ENCODE results near the gene FGFRL1. TPM values are rescaled to one million over a fixed set of nuclear protein-coding genes. Genes with fewer than 3 reads are reported as not detected.

The FGFRL1 gene
- total RNA-seq, 2 donors from 2014 or later: 38.7 to 50.4 TPM

- no peaks in the 10 kb centered on the region for H3K36me3 ChIP-seq (replicated peaks in 1 of 2; ENCODE audit: insufficient read depth in 1 of 2, low read depth in 2 of 2)
- no peak for TF ChIP-seq POLR2A (IDR thresholded peaks at IDR 0.05)
- TF ChIP-seq, protein P1, sequence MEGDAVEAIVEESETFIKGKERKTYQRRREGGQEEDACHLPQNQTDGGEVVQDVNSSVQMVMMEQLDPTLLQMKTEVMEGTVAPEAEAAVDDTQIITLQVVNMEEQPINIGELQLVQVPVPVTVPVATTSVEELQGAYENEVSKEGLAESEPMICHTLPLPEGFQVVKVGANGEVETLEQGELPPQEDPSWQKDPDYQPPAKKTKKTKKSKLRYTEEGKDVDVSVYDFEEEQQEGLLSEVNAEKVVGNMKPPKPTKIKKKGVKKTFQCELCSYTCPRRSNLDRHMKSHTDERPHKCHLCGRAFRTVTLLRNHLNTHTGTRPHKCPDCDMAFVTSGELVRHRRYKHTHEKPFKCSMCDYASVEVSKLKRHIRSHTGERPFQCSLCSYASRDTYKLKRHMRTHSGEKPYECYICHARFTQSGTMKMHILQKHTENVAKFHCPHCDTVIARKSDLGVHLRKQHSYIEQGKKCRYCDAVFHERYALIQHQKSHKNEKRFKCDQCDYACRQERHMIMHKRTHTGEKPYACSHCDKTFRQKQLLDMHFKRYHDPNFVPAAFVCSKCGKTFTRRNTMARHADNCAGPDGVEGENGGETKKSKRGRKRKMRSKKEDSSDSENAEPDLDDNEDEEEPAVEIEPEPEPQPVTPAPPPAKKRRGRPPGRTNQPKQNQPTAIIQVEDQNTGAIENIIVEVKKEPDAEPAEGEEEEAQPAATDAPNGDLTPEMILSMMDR (IDR thresholded peaks at IDR 0.05): no peak
- no peak for ATAC-seq
- peaks cover 10% of the 10 kb centered on the region for H3K4me1 ChIP-seq
- no peaks in the 10 kb centered on the region for H3K27me3 ChIP-seq
- no peak overlapping the region for H3K4me3 ChIP-seq
- 85 to 88% methylated on average over 28 of the region's 28 CpGs for WGBS, 2 donors
- intact Hi-C loops (cut with DNase I): no loop called here
- DNase-seq: peak in 1 of 4 donors; percentile 1
- H3K9me3 ChIP-seq: no peaks in the 10 kb centered on the region
- no peak overlapping the region for H3K27ac ChIP-seq
Observed at GRCh38 chr4:1056671-1057402, 45.4 kb downstream of the FGFRL1 start.

DNA sequence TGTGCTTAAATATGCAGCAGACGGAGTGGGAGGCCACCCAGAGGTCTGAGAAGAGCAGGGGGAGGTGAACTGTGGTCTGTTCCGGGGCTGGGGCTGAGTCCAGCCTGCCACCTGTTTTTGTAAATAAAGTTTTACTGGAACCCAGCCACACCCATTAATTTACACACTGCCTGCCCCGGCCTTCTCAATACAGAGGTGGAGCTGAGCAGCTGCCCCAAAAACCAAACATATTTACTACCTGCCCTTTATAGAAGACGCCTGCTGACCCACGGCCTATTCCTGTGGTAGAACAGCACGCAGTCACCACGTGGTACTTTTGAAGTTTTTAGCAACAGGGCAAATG lies 45.9 kb downstream of the FGFRL1 start:
- ATAC-seq (no peak), DNase-seq (peak in 1 of 4 donors; percentile 2)
- H3K9me3 ChIP-seq: no peaks in the 10 kb centered on the region
- peaks cover 10% of the 10 kb centered on the region for H3K4me1 ChIP-seq
- no peak overlapping the region for H3K27ac ChIP-seq
- no peaks in the 10 kb centered on the region for H3K27me3 ChIP-seq
- no peaks in the 10 kb centered on the region for H3K36me3 ChIP-seq (replicated peaks in 1 of 2; ENCODE audit: insufficient read depth in 1 of 2, low read depth in 2 of 2)
- WGBS, 2 donors: 86 to 91% methylated on average over 7 of the region's 7 CpGs
- H3K4me3 ChIP-seq: no peak overlapping the region
- intact Hi-C loops (cut with DNase I): no loop called here
- TF ChIP-seq, protein P1 (IDR thresholded peaks at IDR 0.05): no peak
- no peak for TF ChIP-seq POLR2A (IDR thresholded peaks at IDR 0.05)

- no peaks in the 10 kb centered on the region for H3K27me3 ChIP-seq
- no peaks in the 10 kb centered on the region for H3K36me3 ChIP-seq (replicated peaks in 1 of 2; ENCODE audit: insufficient read depth in 1 of 2, low read depth in 2 of 2)
- peaks cover 4% of the 10 kb centered on the region for H3K4me1 ChIP-seq
- no peaks in the 10 kb centered on the region for H3K9me3 ChIP-seq
- 73 to 76% methylated on average over 25 to 35 of the region's 35 CpGs for WGBS, 2 donors
- no peak overlapping the region for H3K27ac ChIP-seq
- no peak for TF ChIP-seq POLR2A (IDR thresholded peaks at IDR 0.05)
- TF ChIP-seq, protein P1 (IDR thresholded peaks at IDR 0.05): peak in 1 of 7 experiments; percentile 14
- DNase-seq (no peak), ATAC-seq (peak; percentile 27)
- intact Hi-C loops (cut with DNase I): no loop called here
- no peak overlapping the region for H3K4me3 ChIP-seq
Observed at GRCh38 chr4:1058198-1058996, 47.0 kb downstream of the FGFRL1 start.

GRCh38 chr4:1058997-1059665 lies 47.7 kb downstream of the FGFRL1 start:
- Histone ChIP-seq H3K9me3 (no peaks in the 10 kb centered on the region), H3K27me3 (no peaks in the 10 kb centered on the region), H3K4me3 (no peak overlapping the region), H3K36me3 (replicated peaks in 1 of 2; ENCODE audit: insufficient read depth in 1 of 2, low read depth in 2 of 2) (no peaks in the 10 kb centered on the region), H3K4me1 (no peaks in the 10 kb centered on the region), H3K27ac (no peak overlapping the region)
- ATAC-seq (no peak), DNase-seq (no peak)
- intact Hi-C loops (cut with DNase I): no loop called here
- 75 to 81% methylated on average over 9 to 16 of the region's 16 CpGs for WGBS, 2 donors
- TF ChIP-seq, protein P1 (IDR thresholded peaks at IDR 0.05): no peak
- no peak for TF ChIP-seq POLR2A (IDR thresholded peaks at IDR 0.05)
